SU-DHL-6 (cell line): Measurements from ENCODE around the gene RPL12.

Source experiments
- H2AFZ ChIP-seq: fragments of 200-600 bp; sonication (generic); 2 replicates; pipeline ENCODE4 v1.6.1; 2014; ENCODE audit warnings: low read depth, mild to moderate bottlenecking, moderate library complexity, mixed read lengths, antibody characterized with exemption, low read length; ENCODE audit not compliant: severe bottlenecking
- H3F3A ChIP-seq: fragments of 200-600 bp; shearing (Covaris generic); 2 replicates; pipeline ENCODE4 v1.6.0; 2016; ENCODE audit warnings: antibody characterized with exemption, mild to moderate bottlenecking; ENCODE audit not compliant: insufficient read depth
- H3K27ac ChIP-seq: fragments of 200-600 bp; sonication (generic); 2 replicates; pipeline ENCODE4 v1.5.1; 2016; ENCODE audit warnings: low read depth, mild to moderate bottlenecking, low read length, moderate library complexity, mixed read lengths
- H3K27me3 ChIP-seq: fragments of 200-600 bp; sonication (generic), shearing (Covaris generic); 2 replicates; pipeline ENCODE4 v1.6.0; 2014; ENCODE audit warnings: mild to moderate bottlenecking, low read length
- H3K36me3 ChIP-seq: fragments of 200-600 bp; sonication (generic); 2 replicates; pipeline ENCODE4 v1.6.1; 2014; ENCODE audit warnings: mild to moderate bottlenecking, low read length, mixed read lengths
- H3K4me2 ChIP-seq: fragments of 300-600, 200-600 bp; shearing (Covaris generic), sonication (generic); 2 replicates; pipeline ENCODE4 v1.6.0; 2014; ENCODE audit warnings: low read length, low read depth, mild to moderate bottlenecking; ENCODE audit not compliant: poor library complexity, severe bottlenecking
- H3K4me3 ChIP-seq: fragments of 200-600 bp; sonication (generic); 2 replicates; pipeline ENCODE4 v1.5.1; 2014; ENCODE audit warnings: antibody characterized with exemption, low read length, mild to moderate bottlenecking, mixed read lengths; ENCODE audit not compliant: insufficient read depth, poor library complexity, severe bottlenecking
- H3K79me2 ChIP-seq: fragments of 200-600 bp; sonication (generic); 2 replicates; pipeline ENCODE4 v1.6.1; 2014; ENCODE audit warnings: mild to moderate bottlenecking, low read length, moderate library complexity; ENCODE audit not compliant: insufficient read depth
- H3K9ac ChIP-seq: fragments of 200-600 bp; sonication (generic); 2 replicates; pipeline ENCODE4 v1.7.0; 2014; ENCODE audit warnings: mild to moderate bottlenecking, low read length
- H3K9me2 ChIP-seq: fragments of 200-600 bp; sonication (generic); replicated peaks from 2 replicates; pipeline ENCODE4 v1.6.1; 2014; ENCODE audit warnings: low read length; ENCODE audit not compliant: insufficient read depth
- H3K9me3 ChIP-seq: fragments of 200-600 bp; sonication (generic); 2 replicates; pipeline ENCODE4 v1.6.1; 2014; ENCODE audit warnings: low read length, mixed read lengths; ENCODE audit not compliant: insufficient read depth
- H4K20me1 ChIP-seq: fragments of 200-600 bp; sonication (generic); 2 replicates; pipeline ENCODE4 v1.6.1; 2014; ENCODE audit warnings: low read depth, mild to moderate bottlenecking, antibody characterized with exemption, low read length, moderate library complexity, mixed read lengths
- EZH2phosphoT487 ChIP-seq: fragments of 200-600 bp; sonication (generic), shearing (Covaris generic); conservative IDR thresholded peaks from 2 replicates; pipeline ENCODE4 v1.6.1; 2018; ENCODE audit warnings: mild to moderate bottlenecking, antibody characterized with exemption, low read length, moderate library complexity, mixed read lengths
- TF ChIP-seq, protein P1 (sequence below): fragments of 200-600 bp; sonication (generic); IDR thresholded peaks from one replicate; pipeline ENCODE4 v1.5.1; 2017; ENCODE audit warnings: antibody characterized with exemption, mild to moderate bottlenecking, low read length, moderate library complexity; ENCODE audit not compliant: insufficient read depth, poor library complexity, severe bottlenecking

RPL12 gene

DNA sequence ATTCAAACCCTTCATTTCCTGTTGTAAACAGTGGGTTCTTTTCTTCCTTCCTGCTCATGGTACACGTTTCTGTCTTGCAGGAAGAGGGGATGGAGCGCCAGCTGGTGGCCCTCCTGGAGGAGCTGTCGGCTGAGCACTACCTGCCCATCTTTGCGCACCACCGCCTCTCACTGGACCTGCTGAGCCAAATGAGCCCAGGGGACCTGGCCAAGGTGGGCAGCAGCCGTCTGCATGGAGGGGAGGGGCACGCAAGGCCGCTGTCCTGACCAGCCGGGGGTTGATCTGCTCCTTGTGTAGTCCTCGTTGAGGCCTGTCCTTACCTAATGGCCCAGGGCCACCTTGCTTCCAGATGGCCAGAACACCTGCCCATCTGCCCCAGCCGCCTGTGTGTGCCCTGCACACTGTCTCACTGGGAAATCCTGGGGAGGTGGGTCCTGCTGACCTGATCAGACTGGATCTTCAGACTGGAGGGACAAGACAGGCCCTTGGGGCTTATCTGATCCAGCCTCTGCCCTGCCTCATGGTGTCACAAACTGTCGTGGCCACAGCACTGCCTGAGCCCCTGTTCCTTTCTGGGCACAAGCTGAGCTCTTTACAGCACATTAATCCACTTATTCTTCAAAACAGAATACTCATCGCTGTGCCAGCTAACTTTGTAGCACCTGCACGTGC, 44.8 kb upstream of the RPL12 start:
- TF ChIP-seq, protein P1, sequence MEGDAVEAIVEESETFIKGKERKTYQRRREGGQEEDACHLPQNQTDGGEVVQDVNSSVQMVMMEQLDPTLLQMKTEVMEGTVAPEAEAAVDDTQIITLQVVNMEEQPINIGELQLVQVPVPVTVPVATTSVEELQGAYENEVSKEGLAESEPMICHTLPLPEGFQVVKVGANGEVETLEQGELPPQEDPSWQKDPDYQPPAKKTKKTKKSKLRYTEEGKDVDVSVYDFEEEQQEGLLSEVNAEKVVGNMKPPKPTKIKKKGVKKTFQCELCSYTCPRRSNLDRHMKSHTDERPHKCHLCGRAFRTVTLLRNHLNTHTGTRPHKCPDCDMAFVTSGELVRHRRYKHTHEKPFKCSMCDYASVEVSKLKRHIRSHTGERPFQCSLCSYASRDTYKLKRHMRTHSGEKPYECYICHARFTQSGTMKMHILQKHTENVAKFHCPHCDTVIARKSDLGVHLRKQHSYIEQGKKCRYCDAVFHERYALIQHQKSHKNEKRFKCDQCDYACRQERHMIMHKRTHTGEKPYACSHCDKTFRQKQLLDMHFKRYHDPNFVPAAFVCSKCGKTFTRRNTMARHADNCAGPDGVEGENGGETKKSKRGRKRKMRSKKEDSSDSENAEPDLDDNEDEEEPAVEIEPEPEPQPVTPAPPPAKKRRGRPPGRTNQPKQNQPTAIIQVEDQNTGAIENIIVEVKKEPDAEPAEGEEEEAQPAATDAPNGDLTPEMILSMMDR: no peak
- TF ChIP-seq EZH2phosphoT487: no peak
- Histone ChIP-seq H3K9ac (no peak overlapping the region), H4K20me1 (no peaks in the 10 kb centered on the region), H3K4me3 (no peak overlapping the region), H3K4me2 (no peak overlapping the region), H3K9me3 (no peaks in the 10 kb centered on the region), H3K27me3 (no peaks in the 10 kb centered on the region), H3K9me2 (no peaks in the 10 kb centered on the region), H3K27ac (no peak overlapping the region), H3F3A (no peaks in the 10 kb centered on the region), H3K79me2 (no peaks in the 10 kb centered on the region), H2AFZ (no peak overlapping the region), H3K36me3 (no peaks in the 10 kb centered on the region)

DNA sequence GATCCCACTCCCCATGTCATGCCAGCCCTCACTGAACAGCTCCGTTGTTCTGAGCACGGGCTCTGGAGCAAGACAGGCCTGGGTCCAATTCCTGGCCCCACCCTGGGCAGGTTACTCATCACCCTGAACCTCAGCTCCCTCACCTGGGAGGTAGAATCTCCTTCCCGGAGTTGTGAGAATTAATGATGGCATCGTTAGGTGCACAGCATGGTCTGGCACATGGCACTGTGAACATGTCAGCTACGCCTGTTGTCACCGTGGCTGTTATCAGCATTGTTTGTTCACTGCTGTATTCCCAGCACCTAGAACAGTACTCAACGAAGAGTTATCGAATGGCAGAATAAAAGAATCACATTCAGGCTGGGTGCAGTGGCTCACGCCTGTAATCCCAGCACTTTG, 43.1 kb upstream of the RPL12 start:
- no peaks in the 10 kb centered on the region for H3K27me3 ChIP-seq
- no peaks in the 10 kb centered on the region for H3K9me3 ChIP-seq
- no peak overlapping the region for H3K9ac ChIP-seq
- no peaks in the 10 kb centered on the region for H3K36me3 ChIP-seq
- H3K4me2 ChIP-seq: no peak overlapping the region
- no peak overlapping the region for H2AFZ ChIP-seq
- H4K20me1 ChIP-seq: no peaks in the 10 kb centered on the region
- no peak for TF ChIP-seq EZH2phosphoT487
- TF ChIP-seq, protein P1: no peak
- H3K27ac ChIP-seq: no peak overlapping the region
- no peaks in the 10 kb centered on the region for H3K9me2 ChIP-seq
- H3K4me3 ChIP-seq: no peak overlapping the region
- no peaks in the 10 kb centered on the region for H3K79me2 ChIP-seq
- no peaks in the 10 kb centered on the region for H3F3A ChIP-seq

DNA sequence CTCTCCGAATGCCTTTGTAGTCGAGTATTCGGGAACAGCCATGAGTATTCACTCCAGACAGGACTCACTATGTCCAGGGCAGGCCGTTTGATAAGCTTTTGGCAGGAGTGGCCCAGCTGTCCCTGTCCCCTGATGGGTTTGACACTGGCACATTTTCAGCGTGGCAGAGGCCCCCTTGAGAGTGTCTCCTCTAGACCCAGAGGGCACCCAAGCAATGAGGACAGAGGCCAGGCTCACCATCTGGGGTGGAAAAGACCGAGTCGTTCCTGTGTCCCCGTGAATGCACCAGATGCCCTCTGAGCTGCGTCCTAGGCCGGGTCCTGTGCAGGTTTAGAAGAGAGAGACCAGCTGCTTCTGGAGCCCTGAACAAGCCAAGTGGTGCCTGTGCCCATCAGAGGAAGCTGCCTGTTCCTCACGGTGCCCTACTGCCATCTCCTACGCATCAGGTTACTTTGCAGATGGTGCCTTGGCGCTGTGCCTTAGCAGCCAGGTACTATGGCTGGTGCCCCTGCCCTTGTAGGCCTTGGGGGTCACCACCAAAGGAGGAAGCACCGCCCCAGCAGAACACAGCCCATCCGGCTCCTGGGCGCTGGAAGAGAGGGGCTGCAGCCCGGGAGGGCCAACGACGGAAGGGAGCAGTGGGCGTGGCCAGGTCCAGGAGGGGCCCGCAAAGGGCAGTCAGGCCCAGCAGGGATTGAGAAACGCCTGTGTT, 42.5 kb upstream of the RPL12 start:
- Histone ChIP-seq H3K36me3 (no peaks in the 10 kb centered on the region), H3K9ac (no peak overlapping the region), H3K79me2 (no peaks in the 10 kb centered on the region), H3F3A (no peaks in the 10 kb centered on the region), H2AFZ (no peak overlapping the region), H3K9me2 (no peaks in the 10 kb centered on the region), H3K27me3 (no peaks in the 10 kb centered on the region), H3K27ac (no peak overlapping the region), H3K9me3 (no peaks in the 10 kb centered on the region), H3K4me2 (no peak overlapping the region), H3K4me3 (no peak overlapping the region), H4K20me1 (no peaks in the 10 kb centered on the region)
- TF ChIP-seq EZH2phosphoT487: no peak
- TF ChIP-seq, protein P1: no peak
